GM21825 (cell line): ENCODE measurements around the gene TSKS.

Experiments used
- ATAC-seq: cut with Tn5 transposase; IDR thresholded peaks from one replicate; pipeline ENCODE4 v1.9.1; 2021; ENCODE audit warnings: mild to moderate bottlenecking, moderate library complexity; ENCODE audit not compliant: unreplicated experiment

Gene TSKS

GRCh38 chr19:49798574-49798973 is 35.5 kb upstream of the TSKS start:
- no peak for ATAC-seq

GRCh38 chr19:49795615-49796014 is 32.5 kb upstream of the TSKS start:
- ATAC-seq, result no peak

GRCh38 chr19:49793561-49793840 is 30.4 kb upstream of the TSKS start:
- no peak for ATAC-seq

- no peak for ATAC-seq
Observed at GRCh38 chr19:49792829-49793560, 29.9 kb upstream of the TSKS start.

- ATAC-seq, result no peak
Observed at GRCh38 chr19:49791776-49792445, 28.8 kb upstream of the TSKS start.

GRCh38 chr19:49790866-49791265 is 27.8 kb upstream of the TSKS start:
- ATAC-seq, result no peak

- ATAC-seq, result no peak
Observed at GRCh38 chr19:49788857-49789256, 25.8 kb upstream of the TSKS start.

- no peak for ATAC-seq
Observed at GRCh38 chr19:49787746-49788145, 24.6 kb upstream of the TSKS start.

- no peak for ATAC-seq
Observed at GRCh38 chr19:49786376-49786820, 23.3 kb upstream of the TSKS start.

GRCh38 chr19:49782515-49782914 is 19.4 kb upstream of the TSKS start:
- ATAC-seq, result no peak

GRCh38 chr19:49781394-49781793 is 18.3 kb upstream of the TSKS start:
- ATAC-seq, result no peak

GRCh38 chr19:49780861-49781260 is 17.8 kb upstream of the TSKS start:
- ATAC-seq, result no peak

GRCh38 chr19:49779731-49780555 is 16.8 kb upstream of the TSKS start:
- ATAC-seq, result no peak

- ATAC-seq, result no peak
Observed at GRCh38 chr19:49776371-49776764, 13.3 kb upstream of the TSKS start.

GRCh38 chr19:49775742-49776370 is 12.8 kb upstream of the TSKS start:
- ATAC-seq, result no peak

GRCh38 chr19:49774969-49775368 is 11.9 kb upstream of the TSKS start:
- no peak for ATAC-seq

GRCh38 chr19:49773663-49774350 is 10.7 kb upstream of the TSKS start:
- ATAC-seq, result no peak

GRCh38 chr19:49772850-49773432 is 9.8 kb upstream of the TSKS start:
- no peak for ATAC-seq

GRCh38 chr19:49771674-49772139 is 8.6 kb upstream of the TSKS start:
- no peak for ATAC-seq

GRCh38 chr19:49770529-49770928 is 7.4 kb upstream of the TSKS start:
- no peak for ATAC-seq
